Osteoblast (primary cell): Measurements from ENCODE around the gene XIAP. TPM values are rescaled to one million over a fixed set of nuclear protein-coding genes. Genes with fewer than 3 reads are reported as not detected.

Source experiments
- DNase-seq: peaks from one replicate; pipeline ENCODE4 v3.0.0; 2011; ENCODE audit warnings: low spot score, mixed read lengths; ENCODE audit not compliant: insufficient read length; ENCODE audit errors: missing footprints
- H2AFZ ChIP-seq: 2 replicates; pipeline ENCODE4 v1.6.0; 2011; ENCODE audit warnings: mild to moderate bottlenecking, low read length
- H3K27ac ChIP-seq: 2 replicates; pipeline ENCODE4 v1.5.1; 2011; ENCODE audit warnings: mild to moderate bottlenecking, low read depth, low read length, moderate library complexity
- H3K27me3 ChIP-seq: 2 replicates; pipeline ENCODE4 v1.6.0; 2012; ENCODE audit warnings: mild to moderate bottlenecking, control low read depth, inconsistent platforms, low read length, moderate library complexity; ENCODE audit not compliant: insufficient read depth
- H3K36me3 ChIP-seq: 2 replicates; pipeline ENCODE4 v1.5.1; 2011; ENCODE audit warnings: mild to moderate bottlenecking, low read length, control low read depth, moderate library complexity; ENCODE audit not compliant: insufficient read depth
- H3K4me1 ChIP-seq: 2 replicates; pipeline ENCODE4 v1.5.1; 2011; ENCODE audit warnings: mild to moderate bottlenecking, low read length, control low read depth, moderate library complexity; ENCODE audit not compliant: insufficient read depth
- H3K4me2 ChIP-seq: 2 replicates; pipeline ENCODE4 v1.6.0; 2011; ENCODE audit warnings: mild to moderate bottlenecking, low read length; ENCODE audit not compliant: insufficient read depth
- H3K4me3 ChIP-seq: fragments of 200-600 bp; sonication (generic); 3 replicates; pipeline ENCODE4 v1.5.1; 2012; ENCODE audit warnings: mild to moderate bottlenecking, low read length, inconsistent platforms; ENCODE audit not compliant: insufficient read depth
- H3K79me2 ChIP-seq: 2 replicates; pipeline ENCODE4 v1.6.0; 2012; ENCODE audit warnings: mild to moderate bottlenecking, low read length, control low read depth, inconsistent platforms; ENCODE audit not compliant: insufficient read depth
- H3K9me3 ChIP-seq: 2 replicates; pipeline ENCODE4 v1.5.1; 2011; ENCODE audit warnings: low read depth, low read length, control low read depth
- H4K20me1 ChIP-seq: 2 replicates; pipeline ENCODE4 v1.6.0; 2012; ENCODE audit warnings: mild to moderate bottlenecking, low read length, control low read depth; ENCODE audit not compliant: insufficient read depth
- CTCF ChIP-seq: IDR thresholded peaks from 2 replicates; pipeline ENCODE4 v1.5.1; 2011; ENCODE audit warnings: mild to moderate bottlenecking, low read depth, low read length, moderate library complexity; ENCODE audit errors: extremely low read depth
- total RNA-seq: library from RNA; depleted of rRNA; stranded (reverse); fragments of >200 nt; gene quantifications from 2 replicates; pipeline ENCODE4 v1.2.3, GENCODE V29; 2012

Gene XIAP
- total RNA-seq, 1 donor = 45.6 TPM

GRCh38 chrX:123854329-123854728 is 5.5 kb upstream of the XIAP start:
- peak; percentile 89 for DNase-seq
- Histone ChIP-seq H3K9me3 (no peaks in the 10 kb centered on the region), H3K4me3 (no peak overlapping the region), H3K4me2 (no peak overlapping the region), H4K20me1 (no peaks in the 10 kb centered on the region), H3K36me3 (no peaks in the 10 kb centered on the region), H3K79me2 (no peaks in the 10 kb centered on the region), H3K4me1 (peaks cover 5% of the 10 kb centered on the region), H3K27ac (no peak overlapping the region), H2AFZ (no peak overlapping the region), H3K27me3 (no peaks in the 10 kb centered on the region)
- no peak for TF ChIP-seq CTCF

- H3K79me2 ChIP-seq = peaks cover 33% of the 10 kb centered on the region
- peak overlapping the region; percentile 93 for H3K27ac ChIP-seq
- H3K27me3 ChIP-seq = no peaks in the 10 kb centered on the region
- H3K4me2 ChIP-seq = peak overlapping the region; percentile 82
- peaks cover 7% of the 10 kb centered on the region for H3K4me1 ChIP-seq
- no peaks in the 10 kb centered on the region for H3K9me3 ChIP-seq
- DNase-seq = peak; percentile 89
- H2AFZ ChIP-seq = peak overlapping the region; percentile 78
- no peak for TF ChIP-seq CTCF
- no peaks in the 10 kb centered on the region for H3K36me3 ChIP-seq
- H4K20me1 ChIP-seq = no peaks in the 10 kb centered on the region
- H3K4me3 ChIP-seq = peak overlapping the region; percentile 80
Observed at GRCh38 chrX:123859409-123859845, 426 bp upstream of the XIAP start.

- peak overlapping the region; percentile 93 for H3K27ac ChIP-seq
Observed at GRCh38 chrX:123860983-123861382, 1.1 kb downstream of the XIAP start.

GRCh38 chrX:123869488-123869887 is 9.6 kb downstream of the XIAP start:
- Histone ChIP-seq H3K79me2 (peaks cover 67% of the 10 kb centered on the region), H3K4me2 (no peak overlapping the region), H3K27ac (peak overlapping the region; percentile 28), H2AFZ (no peak overlapping the region), H3K36me3 (no peaks in the 10 kb centered on the region), H3K4me3 (no peak overlapping the region), H3K27me3 (no peaks in the 10 kb centered on the region), H4K20me1 (peaks cover 3% of the 10 kb centered on the region), H3K9me3 (no peaks in the 10 kb centered on the region), H3K4me1 (peaks cover 3% of the 10 kb centered on the region)
- TF ChIP-seq CTCF = no peak
- no peak for DNase-seq

More at GRCh38 chrX:123860983-123861382, 1.1 kb downstream of the XIAP start:
- Histone ChIP-seq H3K4me1 (peaks cover 7% of the 10 kb centered on the region), H3K4me3 (peak overlapping the region; percentile 80), H2AFZ (peak overlapping the region; percentile 42), H3K79me2 (peaks cover 47% of the 10 kb centered on the region), H3K4me2 (peak overlapping the region; percentile 83), H3K27me3 (no peaks in the 10 kb centered on the region), H3K36me3 (no peaks in the 10 kb centered on the region), H4K20me1 (no peaks in the 10 kb centered on the region), H3K9me3 (no peaks in the 10 kb centered on the region)
- TF ChIP-seq CTCF = no peak
- DNase-seq = no peak
